Pancreas (tissue), 10 donors: ENCODE data around the gene RAP2A. TPM values are rescaled to one million over a fixed set of nuclear protein-coding genes. Genes with fewer than 3 reads are reported as not detected.

Experiments used
- ATAC-seq, 4 donors: fragments of 200-7000 bp; cut with Tn5 transposase; one replicate each; pipeline versions ENCODE4 v1.8.0 to v1.9.1; 2020; ENCODE audit warnings: mild to moderate bottlenecking in 4 of 4, moderate library complexity in 4 of 4
- DNase-seq, 6 donors: peaks; one replicate each; pipeline ENCODE4 v3.0.0-alpha.2; 2020
- FAIRE-seq: peaks from 2 replicates; lab custom pipeline; 2012; peaks lifted over from hg19 to GRCh38; lab: Jason Lieb, UNC
- H3K27ac ChIP-seq, 4 donors: fragments of 200-600 bp; sonication (generic); 1 replicate in 3 of 4; 2 replicates in 1 of 4; pipeline versions ENCODE4 v1.5.0 to v1.8.0; 2020
- H3K27me3 ChIP-seq, 4 donors: fragments of 200-600 bp; one replicate each; pipeline ENCODE4 v1.8.0; 2021
- H3K36me3 ChIP-seq, 3 donors: fragments of 200-600 bp; sonication (generic) in 1 of 3; one replicate each; pipeline versions ENCODE4 v1.5.0 to v1.8.0; 2020 to 2021
- H3K4me1 ChIP-seq, 3 donors: fragments of 200-600 bp; one replicate each; pipeline ENCODE4 v1.8.0; 2021
- H3K4me3 ChIP-seq, 4 donors: fragments of 200-600 bp; sonication (generic) in 2 of 4; one replicate each; pipeline versions ENCODE4 v1.5.0 to v1.8.0; 2020 to 2021
- H3K9me3 ChIP-seq, 4 donors: fragments of 200-600 bp; one replicate each; pipeline ENCODE4 v1.8.0; 2021
- CTCF ChIP-seq, 4 donors: fragments of 200-600 bp; sonication (generic) in 3 of 4; IDR thresholded peaks; one replicate each; pipeline versions ENCODE4 v1.5.0 to v1.8.0; 2021; ENCODE audit warnings: antibody characterized with exemption in 4 of 4
- WGBS, 2 donors: extraction: QIAGEN DNeasy Blood & Tissue Kit; methylation state at CpG; one replicate each; pipeline ENCODE4 v1.1.7; 2013; 5-methylcytosine and 5-hydroxymethylcytosine counted together
- intact Hi-C, 3 donors: fragments of 100-400 bp; cut with DNase I; formaldehyde crosslinking; loops; one replicate each; pipeline versions ENCODE4 v1.11.1 to v1.14.2; 2022
- polyA plus RNA-seq, 2 donors: library from polyadenylated mRNA; stranded (reverse); fragments of 200-250 nt; gene quantifications; one replicate each; pipeline ENCODE4 v1.2.3, GENCODE V29; 2013
- total RNA-seq, 6 donors: library from RNA; stranded (reverse); fragmentation: NEBNext Ultra II Directional in 4 of 6; extraction: Animal tissue kit (Norgen Biotek cat#: 25700) in 4 of 6; gene quantifications; one replicate each; pipeline versions ENCODE4 v1.2.1 to v1.2.4, GENCODE V29; 2021 to 2023
- donor health status: healthy with polysubstance abuse.
- donor health status: DM: no; HTN: no; CAD: no; lungs with moderate emphysema.
- donor health status: DM: no; HTN: no; CAD: no.
- donor health status: control.
- donor health status: control.
- donor health status: Bipolar disorder and iron deficiency.
- donor health status: DM: yes; HTN: yes; CAD: no.
- donor health status: DM: no; HTN: no; CAD: no.
- donor health status: DM: no; HTN: no; CAD: no.
- donor health status: DM: yes; HTN: yes; CAD: no.

The RAP2A gene
- total and polyA plus RNA-seq, 8 donors = 1.7 to 18.1 (median 5.0) TPM

DNA sequence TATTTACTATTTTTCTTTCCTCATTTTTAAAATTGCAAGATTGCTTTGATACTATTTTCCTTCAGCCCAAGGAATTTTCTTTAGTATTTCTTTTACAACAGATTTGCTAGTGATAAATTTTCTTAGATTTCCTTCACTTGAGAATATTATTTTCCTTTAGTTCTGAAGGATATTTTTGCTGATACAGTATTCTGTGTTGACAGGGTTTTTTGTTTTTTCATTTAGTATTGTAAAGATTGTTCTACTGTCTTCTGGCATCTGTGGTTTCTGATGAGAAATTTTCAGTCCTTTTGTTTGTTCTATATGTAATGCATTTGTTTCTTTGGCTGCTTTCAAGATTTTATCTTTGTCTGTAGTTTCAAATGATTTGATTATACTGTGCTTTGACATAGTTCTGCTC lies 20.7 kb downstream of the RAP2A start:
- intact Hi-C loops = no loop called here
- H3K36me3 ChIP-seq = no peaks in the 10 kb centered on the region
- no peak overlapping the region for H3K4me3 ChIP-seq
- no peak for DNase-seq
- no peaks in the 10 kb centered on the region for H3K27me3 ChIP-seq
- no peak for FAIRE-seq
- no peak overlapping the region for H3K27ac ChIP-seq
- no peaks in the 10 kb centered on the region for H3K4me1 ChIP-seq
- no peak for ATAC-seq
- TF ChIP-seq CTCF (IDR thresholded peaks at IDR 0.05) = no peak
- no peaks in the 10 kb centered on the region for H3K9me3 ChIP-seq

- Histone ChIP-seq H3K27ac (no peak overlapping the region), H3K4me1 (no peaks in the 10 kb centered on the region), H3K4me3 (no peak overlapping the region), H3K36me3 (no peaks in the 10 kb centered on the region), H3K9me3 (no peaks in the 10 kb centered on the region), H3K27me3 (no peaks in the 10 kb centered on the region)
- WGBS, 2 donors = 76 to 81% methylated on average over 3 of the region's 3 CpGs
- intact Hi-C loops = no loop called here
- ATAC-seq (no peak), FAIRE-seq (no peak), DNase-seq (no peak)
- no peak for TF ChIP-seq CTCF (IDR thresholded peaks at IDR 0.05)
Measured at GRCh38 chr13:97456047-97456446, 22.1 kb downstream of the RAP2A start.

DNA sequence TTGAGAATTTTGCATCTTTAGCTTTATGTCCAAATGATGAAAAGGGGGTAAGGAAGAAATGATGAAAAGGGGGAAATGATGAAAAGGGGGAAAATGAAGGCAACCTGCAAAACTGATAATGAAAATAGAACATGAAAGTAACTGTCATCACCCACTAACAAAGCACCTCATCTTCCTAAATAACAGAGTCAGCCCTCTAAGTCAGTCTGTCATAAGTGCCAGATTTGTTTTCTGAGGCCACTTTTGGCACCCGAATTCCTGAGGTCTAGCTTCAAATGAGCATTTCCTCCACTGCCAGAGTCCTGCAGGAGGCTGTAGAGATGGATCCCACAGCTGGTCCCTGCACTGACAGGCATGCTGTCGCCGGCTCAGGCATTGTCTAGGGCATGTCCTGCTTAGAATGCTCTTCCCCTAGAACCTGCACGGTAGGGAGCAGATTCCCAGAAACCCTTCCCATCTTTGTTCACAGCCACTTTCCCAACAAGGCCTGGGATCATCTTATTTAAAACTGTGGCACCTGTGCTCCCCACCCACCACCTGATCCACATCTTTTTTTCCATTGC lies 25.3 kb downstream of the RAP2A start:
- FAIRE-seq = no peak
- intact Hi-C loops = no loop called here
- DNase-seq = no peak
- no peak overlapping the region for H3K4me3 ChIP-seq
- 78 to 82% methylated on average over 4 of the region's 4 CpGs for WGBS, 2 donors
- H3K36me3 ChIP-seq = no peaks in the 10 kb centered on the region
- no peak overlapping the region for H3K27ac ChIP-seq
- no peak for ATAC-seq
- no peaks in the 10 kb centered on the region for H3K9me3 ChIP-seq
- H3K27me3 ChIP-seq = no peaks in the 10 kb centered on the region
- no peak for TF ChIP-seq CTCF (IDR thresholded peaks at IDR 0.05)
- no peaks in the 10 kb centered on the region for H3K4me1 ChIP-seq

- 74 to 75% methylated on average over 7 of the region's 7 CpGs for WGBS, 2 donors
- Histone ChIP-seq H3K4me3 (no peak overlapping the region), H3K27ac (no peak overlapping the region), H3K36me3 (no peaks in the 10 kb centered on the region), H3K4me1 (no peaks in the 10 kb centered on the region), H3K27me3 (no peaks in the 10 kb centered on the region), H3K9me3 (no peaks in the 10 kb centered on the region)
- ATAC-seq = peak in 2 of 4 donors; percentile 48 to 60
- TF ChIP-seq CTCF (IDR thresholded peaks at IDR 0.05) = no peak
- FAIRE-seq = no peak
- intact Hi-C loops = no loop called here
- no peak for DNase-seq
Measured at GRCh38 chr13:97460004-97460775, 26.2 kb downstream of the RAP2A start.

DNA sequence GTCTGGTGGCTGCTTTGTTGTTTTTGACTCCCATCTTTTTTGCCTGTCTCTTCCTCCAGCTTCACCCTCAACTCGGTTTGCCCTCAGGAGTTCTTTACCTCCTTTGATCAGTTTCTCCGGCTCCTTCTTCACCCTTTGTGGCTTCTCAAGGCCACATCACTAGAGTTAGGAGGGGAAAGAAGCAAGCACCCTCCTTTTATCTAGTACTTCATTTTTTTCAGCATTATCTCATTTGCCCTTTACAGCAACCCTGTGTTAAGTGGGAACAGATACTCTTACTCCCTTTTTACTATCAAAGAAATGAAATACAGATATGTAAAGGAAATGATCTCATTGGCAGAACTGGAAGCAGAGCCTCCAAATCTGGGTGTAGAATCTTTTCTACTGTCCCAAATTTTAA lies 26.9 kb downstream of the RAP2A start:
- FAIRE-seq (no peak), ATAC-seq (no peak), DNase-seq (no peak)
- 81 to 88% methylated on average over 2 of the region's 2 CpGs for WGBS, 2 donors
- no peak for TF ChIP-seq CTCF (IDR thresholded peaks at IDR 0.05)
- Histone ChIP-seq H3K27me3 (no peaks in the 10 kb centered on the region), H3K36me3 (no peaks in the 10 kb centered on the region), H3K27ac (no peak overlapping the region), H3K9me3 (no peaks in the 10 kb centered on the region), H3K4me3 (no peak overlapping the region), H3K4me1 (no peaks in the 10 kb centered on the region)
- intact Hi-C loops = no loop called here
